SK-N-SH (cell line): ENCODE data around the gene RFX2. TPM values are rescaled to one million over a fixed set of nuclear protein-coding genes. Genes with fewer than 3 reads are reported as not detected.

ENCODE experiments used
- CTCF ChIA-PET: fragments of 300-600, 350-600 bp; formaldehyde crosslinking; extraction: SDS; loops from one replicate; lab custom pipeline; 2021; lab: Yijun Ruan, JAX
- POLR2A ChIA-PET: fragments of 350-600 bp; sonication (Branson Sonifier 250); formaldehyde crosslinking; extraction: SDS; loops from one replicate; lab custom pipeline; 2020; ENCODE audit warnings: antibody characterized with exemption, inconsistent platforms; lab: Yijun Ruan, JAX
- DNase-seq: peaks from one replicate; pipeline ENCODE4 v3.0.0; 2012
- H2AFZ ChIP-seq: fragments of 200-600 bp; sonication (generic); 2 replicates; pipeline ENCODE4 v1.8.1; 2016; ENCODE audit warnings: antibody characterized with exemption, mild to moderate bottlenecking, low read depth
- H3F3A ChIP-seq: fragments of 200-600 bp; sonication (generic); replicated peaks from 2 replicates; pipeline ENCODE3; 2016; ENCODE audit warnings: antibody characterized with exemption, mild to moderate bottlenecking; ENCODE audit not compliant: insufficient read depth
- H3K27ac ChIP-seq, 2 experiments: fragments of 200-500 bp in 1 of 2; fragments of 200-600 bp in 1 of 2; sonication (Bioruptor generic) in 1 of 2; sonication (generic), shearing (Covaris generic) in 1 of 2; 2 replicates each; pipeline versions ENCODE4 v1.5.1 to v1.6.1; 2014 to 2016; ENCODE audit warnings: low read depth in 2 of 2, inconsistent platforms in 1 of 2, low read length in 1 of 2, mild to moderate bottlenecking in 1 of 2, mixed read lengths in 1 of 2
- H3K27me3 ChIP-seq: fragments of 200-600 bp; sonication (generic), shearing (Covaris generic); 2 replicates; pipeline ENCODE4 v1.6.1; 2016; ENCODE audit warnings: mixed run types; ENCODE audit not compliant: insufficient read depth
- H3K36me3 ChIP-seq, 2 experiments: fragments of 200-500 bp in 1 of 2; fragments of 200-600 bp in 1 of 2; sonication (Bioruptor generic) in 1 of 2; sonication (generic) in 1 of 2; replicated peaks in 1 of 2; 2 replicates each; pipeline versions ENCODE3 to v1.5.1; 2014 to 2016; ENCODE audit warnings: low read length in 1 of 2, mild to moderate bottlenecking in 1 of 2; ENCODE audit not compliant: insufficient read depth in 2 of 2, control insufficient read depth in 1 of 2
- H3K4me1 ChIP-seq, 2 experiments: fragments of 200-500 bp in 1 of 2; fragments of 200-600 bp in 1 of 2; sonication (Bioruptor generic) in 1 of 2; sonication (generic), shearing (Covaris generic) in 1 of 2; 2 replicates each; pipeline versions ENCODE4 v1.5.1 to v1.6.1; 2014 to 2016; ENCODE audit warnings: low read depth in 1 of 2, low read length in 1 of 2, mixed run types in 1 of 2; ENCODE audit not compliant: insufficient read depth in 2 of 2, control insufficient read depth in 1 of 2
- H3K4me2 ChIP-seq: fragments of 200-600 bp; sonication (generic), shearing (Covaris generic); 2 replicates; pipeline ENCODE4 v1.6.1; 2017; ENCODE audit warnings: mixed run types
- H3K4me3 ChIP-seq, 2 experiments: fragments of 200-500 bp in 1 of 2; fragments of 200-600 bp in 1 of 2; sonication (Bioruptor generic) in 1 of 2; sonication (generic), shearing (Covaris generic) in 1 of 2; 2 replicates each; pipeline versions ENCODE4 v1.5.1 to v1.8.1; 2014 to 2016; ENCODE audit warnings: low read depth in 2 of 2, inconsistent platforms in 1 of 2, low read length in 1 of 2, mild to moderate bottlenecking in 1 of 2, mixed read lengths in 1 of 2, moderate library complexity in 1 of 2
- H3K79me2 ChIP-seq: fragments of 200-600 bp; sonication (generic); 2 replicates; pipeline ENCODE4 v1.8.1; 2017; ENCODE audit warnings: mild to moderate bottlenecking; ENCODE audit not compliant: insufficient read depth
- H3K9ac ChIP-seq: fragments of 200-600 bp; sonication (generic); 2 replicates; pipeline ENCODE4 v1.6.1; 2017; ENCODE audit warnings: mixed run types
- H3K9me2 ChIP-seq: fragments of 200-600 bp; sonication (generic); 2 replicates; pipeline ENCODE4 v1.6.1; 2017; ENCODE audit warnings: mixed run types
- H3K9me3 ChIP-seq: fragments of 200-600 bp; sonication (generic); 2 replicates; pipeline ENCODE4 v1.6.1; 2017; ENCODE audit warnings: mixed run types, mild to moderate bottlenecking, moderate library complexity
- H4K20me1 ChIP-seq: fragments of 200-600 bp; sonication (generic); 2 replicates; pipeline ENCODE4 v1.6.1; 2017; ENCODE audit warnings: mild to moderate bottlenecking, mixed run types; ENCODE audit not compliant: insufficient read depth
- CHD2 ChIP-seq: fragments of 150-350 bp; IDR thresholded peaks from 2 replicates; pipeline ENCODE4 v1.6.1; 2018; ENCODE audit warnings: low read length; ENCODE audit not compliant: partially characterized antibody
- ELF1 ChIP-seq: IDR thresholded peaks from 2 replicates; pipeline ENCODE4 v1.4.0; 2012
- EP300 ChIP-seq, 2 experiments: IDR thresholded peaks; 2 replicates each; pipeline versions ENCODE4 v1.4.0 to v1.6.1; 2012; ENCODE audit warnings: borderline replicate concordance in 1 of 2, low read depth in 1 of 2, low read length in 1 of 2
- EZH2phosphoT487 ChIP-seq: fragments of 200-600 bp; sonication (generic); IDR thresholded peaks from 2 replicates; pipeline ENCODE4 v1.6.1; 2017; ENCODE audit warnings: low read depth, mixed run types, mild to moderate bottlenecking, antibody characterized with exemption, moderate library complexity, borderline replicate concordance
- FOSL2 ChIP-seq: IDR thresholded peaks from 2 replicates; pipeline ENCODE4 v1.4.0; 2012; ENCODE audit warnings: low read depth, mild to moderate bottlenecking, moderate library complexity, borderline replicate concordance
- FOXM1 ChIP-seq: IDR thresholded peaks from 2 replicates; pipeline ENCODE4 v1.4.0; 2012; ENCODE audit warnings: low read depth, mild to moderate bottlenecking
- GATA2 ChIP-seq: sonication (generic); formaldehyde crosslinking; IDR thresholded peaks from 2 replicates; pipeline ENCODE4 v1.5.0; 2020; ENCODE audit warnings: mild to moderate bottlenecking, missing genetic modification reagents
- JUND ChIP-seq: IDR thresholded peaks from 2 replicates; pipeline ENCODE4 v1.4.0; 2012
- MEF2A ChIP-seq: IDR thresholded peaks from 2 replicates; pipeline ENCODE4 v1.4.0; 2012; ENCODE audit warnings: low read depth, borderline replicate concordance
- NRF1 ChIP-seq: IDR thresholded peaks from 2 replicates; pipeline ENCODE4 v1.6.1; 2012; ENCODE audit warnings: low read depth, mild to moderate bottlenecking, low read length
- POLR2AphosphoS5 ChIP-seq: IDR thresholded peaks from 2 replicates; pipeline ENCODE4 v1.6.1; 2012; ENCODE audit warnings: low read depth, low read length
- RAD21 ChIP-seq: IDR thresholded peaks from 2 replicates; pipeline ENCODE4 v1.6.1; 2012; ENCODE audit warnings: mild to moderate bottlenecking, low read length
- RFX5 ChIP-seq: IDR thresholded peaks from 2 replicates; pipeline ENCODE4 v1.6.1; 2012; ENCODE audit warnings: mild to moderate bottlenecking, improper control_type of control experiment, low read length
- SIN3A ChIP-seq: IDR thresholded peaks from 2 replicates; pipeline ENCODE4 v1.6.1; 2012; ENCODE audit warnings: low read depth, mild to moderate bottlenecking, low read length, moderate library complexity, borderline replicate concordance
- TAF1 ChIP-seq: IDR thresholded peaks from 2 replicates; pipeline ENCODE4 v1.6.1; 2012; ENCODE audit warnings: low read depth, mild to moderate bottlenecking, low read length, moderate library complexity, borderline replicate concordance
- TCF12 ChIP-seq: IDR thresholded peaks from 2 replicates; pipeline ENCODE4 v1.4.0; 2012
- WGBS: methylation state at CpG from one replicate; pipeline ENCODE4 v1.1.6; 2017; ENCODE audit warnings: low lambda C conversion rate; 5-methylcytosine and 5-hydroxymethylcytosine counted together
- polyA plus RNA-seq, 3 experiments: library from polyadenylated mRNA; depleted of rRNA; stranded (reverse); fragments of >200 nt; gene quantifications; 2 replicates each; pipeline ENCODE4 v1.2.3, GENCODE V29; 2012
- TF ChIP-seq, protein P1 (sequence below): IDR thresholded peaks from 2 replicates; pipeline ENCODE4 v1.4.0; 2012; ENCODE audit warnings: low read depth
- TF ChIP-seq, protein P2 (sequence below): fragments of 200-600 bp; sonication (generic); IDR thresholded peaks from 2 replicates; pipeline ENCODE4 v1.6.1; 2017; ENCODE audit warnings: antibody characterized with exemption, mild to moderate bottlenecking, moderate library complexity

The RFX2 gene
- polyA plus RNA-seq, 1 of the 3 experiments (the other 2 are of a cell fraction) = 12.6 TPM

DNA sequence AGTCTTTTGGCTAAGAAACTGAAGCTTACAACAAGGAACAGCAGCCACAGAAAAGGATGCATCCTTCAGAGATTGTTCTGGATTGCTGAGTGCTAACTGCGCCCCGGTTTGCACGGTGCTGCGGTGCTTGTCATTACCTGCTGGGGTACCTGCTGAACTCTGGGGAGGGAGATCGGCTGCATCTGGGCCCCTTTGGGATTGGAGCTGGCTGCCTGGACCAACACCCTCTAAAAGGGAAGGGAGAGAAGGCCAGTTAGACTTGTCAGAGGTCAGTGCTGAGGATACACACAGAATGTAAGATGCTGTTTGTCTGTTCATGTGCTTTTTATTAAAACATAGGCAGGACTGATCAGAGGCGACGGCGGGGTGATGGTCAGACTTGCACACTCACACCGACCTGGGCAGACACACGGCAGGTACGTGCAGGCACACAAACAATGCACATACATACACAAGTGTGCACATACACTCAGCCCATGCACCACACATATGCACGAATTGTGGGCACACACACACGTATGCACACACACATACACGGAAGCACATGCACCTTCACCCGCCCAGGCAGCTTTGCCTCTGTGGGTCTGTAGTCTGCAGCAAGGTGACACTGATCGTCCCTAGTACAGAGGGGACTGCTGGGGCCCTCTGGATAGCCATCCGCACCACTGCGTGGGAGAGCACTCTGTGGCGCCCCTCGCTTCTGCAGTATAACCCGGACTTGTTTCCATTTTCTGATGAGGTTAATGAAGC lies 66.1 kb downstream of the RFX2 start:
- Histone ChIP-seq H3K36me3 (peaks cover 4 to 5% of the 10 kb centered on the region in 2 experiments), H3K9me3 (no peaks in the 10 kb centered on the region), H3K4me2 (no peak overlapping the region), H2AFZ (no peak overlapping the region)
- no peak for DNase-seq
- TF ChIP-seq MEF2A = no peak
- no peak for TF ChIP-seq CHD2
- no peak for TF ChIP-seq NRF1
- no peak for TF ChIP-seq RAD21
- TF ChIP-seq EZH2phosphoT487 = no peak
- no peak for TF ChIP-seq FOSL2
- TF ChIP-seq GATA2 (CRISPR knock-in tag) = no peak
- TF ChIP-seq FOXM1 = no peak
- TF ChIP-seq JUND = no peak
- TF ChIP-seq EP300 (IDR thresholded peaks at IDR 0.05; ENCODE audit: borderline replicate concordance in 1 of 2, low read depth in 1 of 2, low read length in 1 of 2) = no peak
- TF ChIP-seq TAF1 = no peak
- TF ChIP-seq TCF12 = no peak
- no peak for TF ChIP-seq ELF1
- TF ChIP-seq POLR2AphosphoS5 = no peak
- TF ChIP-seq, protein P1, sequence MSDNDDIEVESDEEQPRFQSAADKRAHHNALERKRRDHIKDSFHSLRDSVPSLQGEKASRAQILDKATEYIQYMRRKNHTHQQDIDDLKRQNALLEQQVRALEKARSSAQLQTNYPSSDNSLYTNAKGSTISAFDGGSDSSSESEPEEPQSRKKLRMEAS = no peak
- no peak for TF ChIP-seq SIN3A
- TF ChIP-seq, protein P2, sequence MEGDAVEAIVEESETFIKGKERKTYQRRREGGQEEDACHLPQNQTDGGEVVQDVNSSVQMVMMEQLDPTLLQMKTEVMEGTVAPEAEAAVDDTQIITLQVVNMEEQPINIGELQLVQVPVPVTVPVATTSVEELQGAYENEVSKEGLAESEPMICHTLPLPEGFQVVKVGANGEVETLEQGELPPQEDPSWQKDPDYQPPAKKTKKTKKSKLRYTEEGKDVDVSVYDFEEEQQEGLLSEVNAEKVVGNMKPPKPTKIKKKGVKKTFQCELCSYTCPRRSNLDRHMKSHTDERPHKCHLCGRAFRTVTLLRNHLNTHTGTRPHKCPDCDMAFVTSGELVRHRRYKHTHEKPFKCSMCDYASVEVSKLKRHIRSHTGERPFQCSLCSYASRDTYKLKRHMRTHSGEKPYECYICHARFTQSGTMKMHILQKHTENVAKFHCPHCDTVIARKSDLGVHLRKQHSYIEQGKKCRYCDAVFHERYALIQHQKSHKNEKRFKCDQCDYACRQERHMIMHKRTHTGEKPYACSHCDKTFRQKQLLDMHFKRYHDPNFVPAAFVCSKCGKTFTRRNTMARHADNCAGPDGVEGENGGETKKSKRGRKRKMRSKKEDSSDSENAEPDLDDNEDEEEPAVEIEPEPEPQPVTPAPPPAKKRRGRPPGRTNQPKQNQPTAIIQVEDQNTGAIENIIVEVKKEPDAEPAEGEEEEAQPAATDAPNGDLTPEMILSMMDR = no peak
- TF ChIP-seq RFX5 = no peak
- TF ChIP-seq, all 33 proteins: peak for 0
- 81% methylated on average over 10 of the region's 21 CpGs for WGBS
- Histone ChIP-seq H3K27me3 (no peaks in the 10 kb centered on the region), H3K4me1 (peaks cover 0 to 3% of the 10 kb centered on the region in 2 experiments; a peak in 1 of 4 replicates), H3K4me3 (no peak overlapping the region), H3K27ac (no peak overlapping the region), H3K9ac (no peak overlapping the region), H3F3A (peaks cover 5% of the 10 kb centered on the region), H3K9me2 (no peaks in the 10 kb centered on the region), H3K79me2 (peaks cover 5% of the 10 kb centered on the region; the same call in 1 of the 2 replicates), H4K20me1 (no peaks in the 10 kb centered on the region)
- CTCF ChIA-PET = interaction anchor here (0.9 to 4.1 kb wide), 9 partner anchors 22 to 255 kb away, joined by 3 to 23 read pairs (median 3); no protein-coding TSS in a partner anchor
- POLR2A ChIA-PET = no interaction called here
